Cardiac fibroblast (primary cell): ENCODE measurements around the gene CD3D.

Source experiments
- DNase-seq, 2 donors: peaks; one replicate each; pipeline versions ENCODE4 v3.0.0 to v3.0.0-alpha.2; 2010; ENCODE audit warnings: low read depth in 2 of 2
- H3K4me3 ChIP-seq, 2 donors: replicated peaks in 1 of 2; 1 replicate in 1 of 2; 2 replicates in 1 of 2; pipeline ENCODE4 v1.5.1; 2011; ENCODE audit warnings: low read depth in 2 of 2, low read length in 2 of 2, mild to moderate bottlenecking in 2 of 2, moderate library complexity in 1 of 2
- TF ChIP-seq, protein P1 (sequence below): IDR thresholded peaks from one replicate; pipeline ENCODE4 v1.5.1; 2011; ENCODE audit warnings: low read depth, mild to moderate bottlenecking, low read length, inconsistent platforms

CD3D gene

GRCh38 chr11:118295199-118295598, 47.3 kb downstream of the CD3D start:
- no peak overlapping the region for H3K4me3 ChIP-seq
- TF ChIP-seq, protein P1, sequence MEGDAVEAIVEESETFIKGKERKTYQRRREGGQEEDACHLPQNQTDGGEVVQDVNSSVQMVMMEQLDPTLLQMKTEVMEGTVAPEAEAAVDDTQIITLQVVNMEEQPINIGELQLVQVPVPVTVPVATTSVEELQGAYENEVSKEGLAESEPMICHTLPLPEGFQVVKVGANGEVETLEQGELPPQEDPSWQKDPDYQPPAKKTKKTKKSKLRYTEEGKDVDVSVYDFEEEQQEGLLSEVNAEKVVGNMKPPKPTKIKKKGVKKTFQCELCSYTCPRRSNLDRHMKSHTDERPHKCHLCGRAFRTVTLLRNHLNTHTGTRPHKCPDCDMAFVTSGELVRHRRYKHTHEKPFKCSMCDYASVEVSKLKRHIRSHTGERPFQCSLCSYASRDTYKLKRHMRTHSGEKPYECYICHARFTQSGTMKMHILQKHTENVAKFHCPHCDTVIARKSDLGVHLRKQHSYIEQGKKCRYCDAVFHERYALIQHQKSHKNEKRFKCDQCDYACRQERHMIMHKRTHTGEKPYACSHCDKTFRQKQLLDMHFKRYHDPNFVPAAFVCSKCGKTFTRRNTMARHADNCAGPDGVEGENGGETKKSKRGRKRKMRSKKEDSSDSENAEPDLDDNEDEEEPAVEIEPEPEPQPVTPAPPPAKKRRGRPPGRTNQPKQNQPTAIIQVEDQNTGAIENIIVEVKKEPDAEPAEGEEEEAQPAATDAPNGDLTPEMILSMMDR = no peak
- no peak for DNase-seq

DNA sequence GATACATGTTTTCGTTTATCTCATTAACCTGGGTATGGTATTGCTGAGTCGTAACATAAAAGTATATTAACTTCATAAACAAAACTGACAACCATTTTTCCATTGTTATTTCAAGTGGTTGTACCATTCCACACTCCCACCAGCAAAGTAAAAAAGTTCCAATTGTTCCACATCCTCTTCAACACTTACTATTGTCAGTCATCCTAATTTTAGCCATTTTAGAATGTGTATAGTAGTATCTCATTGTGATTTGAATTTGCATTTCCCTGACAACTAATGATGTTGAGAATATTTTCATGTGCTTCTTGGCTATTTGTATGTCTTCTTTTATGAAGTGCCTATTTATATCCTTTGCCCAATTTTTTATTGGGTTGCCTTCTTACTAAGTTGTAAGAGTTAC, 48.5 kb downstream of the CD3D start:
- no peak for DNase-seq
- no peak overlapping the region for H3K4me3 ChIP-seq
- TF ChIP-seq, protein P1 = no peak

DNA sequence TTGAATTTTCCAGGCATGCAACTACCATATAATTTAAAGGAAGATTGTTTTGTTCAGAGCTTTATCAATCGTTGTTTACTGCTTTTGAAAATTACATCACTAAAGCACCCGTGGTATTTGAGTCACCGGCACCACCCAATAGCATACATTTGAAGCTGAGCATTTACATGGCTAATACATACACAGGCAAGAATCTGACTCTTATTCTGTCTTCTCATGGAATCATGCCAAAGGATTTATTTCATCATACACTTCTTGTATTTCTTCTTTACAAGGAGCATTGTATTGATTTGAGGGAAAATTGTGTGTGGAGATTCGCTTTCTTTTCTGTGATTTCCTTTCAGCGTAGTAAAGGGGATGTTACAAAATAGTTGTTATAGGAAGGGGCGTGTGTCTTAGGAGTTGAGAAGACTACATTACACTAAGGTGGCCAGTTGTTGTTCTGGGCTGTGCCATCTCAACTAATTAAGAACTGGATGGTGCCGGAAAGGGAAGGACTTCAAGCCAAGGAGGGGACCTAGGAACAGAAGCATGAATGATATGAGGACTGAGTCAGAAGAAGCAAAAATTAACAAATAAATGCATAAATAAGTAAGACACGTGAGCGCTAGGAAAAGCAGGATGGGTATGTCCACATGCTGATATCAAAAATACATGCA, 50.9 kb downstream of the CD3D start:
- no peak overlapping the region for H3K4me3 ChIP-seq
- TF ChIP-seq, protein P1 = no peak
- peak in 1 of 2 donors; percentile 40 for DNase-seq

GRCh38 chr11:118290923-118291322, 51.6 kb downstream of the CD3D start:
- TF ChIP-seq, protein P1 = peak; percentile 30
- no peak overlapping the region for H3K4me3 ChIP-seq
- DNase-seq = peak; percentile 19 to 56

- no peak overlapping the region for H3K4me3 ChIP-seq
- DNase-seq = no peak
- TF ChIP-seq, protein P1 = no peak
Observed at GRCh38 chr11:118289401-118289800, 53.1 kb downstream of the CD3D start.
